Aorta (tissue), 5 donors: Measurements from ENCODE around the gene SPECC1. TPM values are rescaled to one million over a fixed set of nuclear protein-coding genes. Genes with fewer than 3 reads are reported as not detected.
A peak's percentile ranks its signal among the peaks of the same experiment; 100 is the strongest.

ENCODE experiments used
- ATAC-seq: fragments of 200-7000 bp; cut with Tn5 transposase; one replicate; pipeline ENCODE4 v1.9.1; 2022; ENCODE audit warnings: moderate library complexity; ENCODE audit not compliant: low FRiP score
- DNase-seq, 2 donors: peaks; one replicate each; pipeline ENCODE4 v3.0.0-alpha.2; 2020
- H3K27ac ChIP-seq, 2 donors: one replicate each; pipeline ENCODE4 v1.5.1; 2013; ENCODE audit warnings: low read length in 2 of 2, mild to moderate bottlenecking in 2 of 2, moderate library complexity in 2 of 2, control low read depth in 1 of 2, inconsistent platforms in 1 of 2, low read depth in 1 of 2
- H3K27me3 ChIP-seq, 2 donors: one replicate each; pipeline ENCODE4 v1.6.1; 2013; ENCODE audit warnings: control low read depth in 1 of 2, low read length in 1 of 2, mild to moderate bottlenecking in 1 of 2, moderate library complexity in 1 of 2; ENCODE audit not compliant: insufficient read depth in 2 of 2, control insufficient read depth in 1 of 2
- H3K36me3 ChIP-seq, 2 donors: one replicate each; pipeline ENCODE4 v1.6.1; 2013; ENCODE audit warnings: control low read depth in 1 of 2, low read length in 1 of 2, mild to moderate bottlenecking in 1 of 2; ENCODE audit not compliant: insufficient read depth in 2 of 2, control insufficient read depth in 1 of 2
- H3K4me1 ChIP-seq, 2 donors: one replicate each; pipeline ENCODE4 v1.6.1; 2013; ENCODE audit warnings: low read length in 2 of 2, control low read depth in 1 of 2, mild to moderate bottlenecking in 1 of 2, moderate library complexity in 1 of 2; ENCODE audit not compliant: insufficient read depth in 2 of 2, control insufficient read depth in 1 of 2
- H3K4me3 ChIP-seq, 2 donors: one replicate each; pipeline ENCODE4 v1.5.1; 2013; ENCODE audit warnings: low read length in 2 of 2, control low read depth in 1 of 2, mild to moderate bottlenecking in 1 of 2
- H3K9me3 ChIP-seq: one replicate; pipeline ENCODE4 v1.6.1; 2013; ENCODE audit warnings: mild to moderate bottlenecking, low read length; ENCODE audit not compliant: control insufficient read depth
- WGBS, 2 donors: extraction: QIAGEN DNeasy Blood & Tissue Kit; methylation state at CpG; one replicate each; pipeline ENCODE4 v1.1.7; 2013; 5-methylcytosine and 5-hydroxymethylcytosine counted together
- intact Hi-C, 2 donors: fragments of 100-400 bp; cut with DNase I; formaldehyde crosslinking; loops; one replicate each; pipeline versions ENCODE4 v1.14.2 to v1.15.0; 2022
- polyA plus RNA-seq, 2 donors: library from polyadenylated mRNA; stranded (reverse); fragments of 200-250 nt; gene quantifications; one replicate each; pipeline ENCODE4 v1.2.3, GENCODE V29; 2013
- total RNA-seq, 2 donors: library from RNA; stranded (reverse); fragmentation: NEBNext Ultra II Directional; extraction: Animal tissue kit (Norgen Biotek cat#: 25700); gene quantifications; one replicate each; pipeline ENCODE4 v1.2.1, GENCODE V29; 2021
- donor health status: healthy with polysubstance abuse.
- donor health status: Bipolar disorder and iron deficiency.
- donor health status: DM: no; HTN: no; CAD: no.
- donor health status: DM: no; HTN: no; CAD: no.
- donor health status: DM: yes; HTN: yes; CAD: no.

The SPECC1 gene
- total and polyA plus RNA-seq, 4 donors, result 37.4 to 68.8 (median 50.3) TPM

DNA sequence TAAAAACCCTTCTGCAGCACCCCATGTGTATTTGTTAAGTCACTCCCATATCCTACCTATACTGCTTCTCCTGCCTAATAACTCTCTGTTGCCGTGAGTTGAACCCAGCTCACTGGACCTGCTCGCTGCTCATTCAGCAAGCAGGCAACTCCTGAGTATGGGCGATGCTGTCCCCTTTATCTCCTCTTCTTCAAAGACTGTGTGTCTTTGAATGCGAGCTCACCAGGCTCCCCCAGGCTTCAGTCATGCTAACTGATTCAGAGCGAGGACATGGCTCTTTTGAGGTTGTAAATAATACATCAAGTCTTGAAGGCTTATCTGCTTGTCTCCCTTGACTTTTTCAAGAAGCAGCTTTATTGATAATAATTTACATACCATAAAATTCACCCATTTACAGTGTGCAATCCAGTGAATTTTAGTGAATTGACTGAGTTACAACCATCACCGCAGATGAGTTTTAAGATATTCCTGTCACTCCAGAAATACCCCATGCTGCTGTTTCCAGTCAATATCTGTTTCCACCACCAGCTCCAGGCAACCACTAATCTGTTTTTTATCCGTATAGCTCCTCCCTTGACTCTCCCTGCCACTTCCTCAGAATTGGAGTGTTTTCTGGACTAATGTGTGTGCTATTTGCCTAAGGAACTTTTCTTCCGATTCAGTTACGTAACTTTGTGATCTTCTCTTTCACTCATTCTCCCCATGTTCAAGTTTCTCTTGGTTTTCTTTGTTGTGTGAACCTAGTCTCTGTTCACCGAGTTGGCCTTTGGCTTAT, 132.2 kb downstream of the SPECC1 start:
- WGBS, 2 donors, result 77 to 78% methylated on average over 10 of the region's 10 CpGs
- ATAC-seq, result no peak
- no peaks in the 10 kb centered on the region for H3K4me1 ChIP-seq
- intact Hi-C loops, result no loop called here
- H3K27me3 ChIP-seq, result no peaks in the 10 kb centered on the region
- H3K9me3 ChIP-seq, result no peaks in the 10 kb centered on the region
- H3K4me3 ChIP-seq, result no peak overlapping the region
- DNase-seq, result no peak
- H3K36me3 ChIP-seq, result no peaks in the 10 kb centered on the region
- no peak overlapping the region for H3K27ac ChIP-seq

DNA sequence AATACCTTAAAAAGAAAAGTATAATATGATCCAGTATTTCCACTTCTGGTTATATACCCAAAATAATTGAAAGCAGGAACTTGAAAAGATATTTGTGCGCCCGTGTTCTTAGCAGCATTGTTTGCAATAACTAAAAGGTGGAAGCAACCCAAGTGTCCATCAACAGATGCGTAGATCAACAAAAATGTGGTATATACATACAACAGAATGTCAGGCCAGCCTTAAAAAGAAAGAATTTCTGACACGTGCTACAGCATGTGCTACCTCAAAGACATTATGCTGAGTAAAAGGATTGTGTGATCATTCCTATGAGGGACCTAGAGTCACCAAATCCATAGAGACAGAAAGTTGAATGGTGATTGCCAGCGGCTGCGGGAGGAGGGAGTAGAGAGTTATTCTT, 133.1 kb downstream of the SPECC1 start:
- DNase-seq (no peak), ATAC-seq (no peak)
- Histone ChIP-seq H3K36me3 (no peaks in the 10 kb centered on the region), H3K4me3 (no peak overlapping the region), H3K27me3 (no peaks in the 10 kb centered on the region), H3K27ac (no peak overlapping the region), H3K9me3 (no peaks in the 10 kb centered on the region), H3K4me1 (no peaks in the 10 kb centered on the region)
- WGBS, 2 donors, result 83 to 87% methylated on average over 6 of the region's 6 CpGs
- intact Hi-C loops, result no loop called here

GRCh38 chr17:20143740-20144139, 134.6 kb downstream of the SPECC1 start:
- no peak for ATAC-seq
- no peaks in the 10 kb centered on the region for H3K27me3 ChIP-seq
- no peaks in the 10 kb centered on the region for H3K4me1 ChIP-seq
- no peak overlapping the region for H3K27ac ChIP-seq
- H3K36me3 ChIP-seq, result no peaks in the 10 kb centered on the region
- intact Hi-C loops, result no loop called here
- WGBS, 2 donors, result 95 to 97% methylated on average over 8 of the region's 8 CpGs
- DNase-seq, result no peak
- H3K4me3 ChIP-seq, result no peak overlapping the region
- no peaks in the 10 kb centered on the region for H3K9me3 ChIP-seq

DNA sequence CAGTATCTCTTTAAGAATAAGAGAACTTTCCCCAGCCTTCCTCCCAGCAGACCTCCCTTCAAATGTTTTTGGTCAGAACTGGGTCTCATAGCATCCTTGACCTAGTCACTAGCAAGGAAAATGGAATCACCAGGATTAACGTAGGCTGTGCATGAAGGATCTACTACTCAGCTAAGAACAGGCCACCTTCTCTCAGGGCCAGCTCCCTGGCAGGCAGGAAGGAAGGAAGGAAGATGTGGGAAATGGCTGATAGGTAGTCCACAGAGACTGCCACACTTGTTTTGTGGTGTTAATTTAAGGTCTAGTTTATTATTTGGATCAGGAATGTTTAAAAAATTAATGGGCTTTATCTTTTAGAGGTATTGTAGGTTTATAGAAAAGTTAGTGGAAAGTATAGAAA, 136.4 kb downstream of the SPECC1 start:
- Histone ChIP-seq H3K4me3 (no peak overlapping the region), H3K27ac (no peak overlapping the region), H3K9me3 (no peaks in the 10 kb centered on the region), H3K27me3 (no peaks in the 10 kb centered on the region), H3K4me1 (no peaks in the 10 kb centered on the region), H3K36me3 (no peaks in the 10 kb centered on the region)
- DNase-seq (no peak), ATAC-seq (no peak)
- intact Hi-C loops, result no loop called here
- 97 to 100% methylated on average over 1 of the region's 1 CpG for WGBS, 2 donors

DNA sequence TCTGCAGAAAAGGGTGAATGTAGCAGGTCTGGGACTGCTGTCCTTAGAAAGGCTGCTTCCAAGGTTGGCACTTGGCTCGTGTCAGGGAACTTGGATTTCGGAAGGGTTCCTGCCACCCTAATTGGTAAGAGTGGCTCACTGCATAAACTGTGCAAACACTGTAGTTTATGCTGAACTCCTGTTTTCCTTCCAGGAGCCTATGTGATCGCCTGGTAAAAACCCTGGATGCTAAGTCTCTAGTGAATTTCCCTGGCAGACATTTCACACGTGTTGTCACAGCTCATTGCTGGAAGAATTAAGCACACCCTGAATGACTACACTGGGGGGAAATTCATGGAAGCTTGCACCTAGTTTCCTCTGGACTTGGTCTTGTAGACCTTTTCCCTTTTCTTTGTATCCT, 140.1 kb downstream of the SPECC1 start:
- Histone ChIP-seq H3K27ac (peak overlapping the region in 1 of 2 donors; percentile 41), H3K27me3 (no peaks in the 10 kb centered on the region), H3K4me1 (no peaks in the 10 kb centered on the region), H3K9me3 (no peaks in the 10 kb centered on the region), H3K36me3 (no peaks in the 10 kb centered on the region), H3K4me3 (no peak overlapping the region)
- WGBS, 2 donors, result 11 to 13% methylated on average over 4 of the region's 4 CpGs
- ATAC-seq (peak; percentile 26), DNase-seq (no peak)
- intact Hi-C loops, result no loop called here

GRCh38 chr17:20151174-20151573, 142.0 kb downstream of the SPECC1 start:
- H3K27me3 ChIP-seq, result no peaks in the 10 kb centered on the region
- H3K4me3 ChIP-seq, result no peak overlapping the region
- no peak overlapping the region for H3K27ac ChIP-seq
- intact Hi-C loops, result no loop called here
- DNase-seq (no peak), ATAC-seq (no peak)
- no peaks in the 10 kb centered on the region for H3K36me3 ChIP-seq
- WGBS, 2 donors, result 95 to 98% methylated on average over 5 of the region's 5 CpGs
- H3K4me1 ChIP-seq, result no peaks in the 10 kb centered on the region
- no peaks in the 10 kb centered on the region for H3K9me3 ChIP-seq

- Histone ChIP-seq H3K4me1 (peaks cover 4% of the 10 kb centered on the region in 2 donors), H3K36me3 (no peaks in the 10 kb centered on the region), H3K27ac (no peak overlapping the region), H3K9me3 (no peaks in the 10 kb centered on the region), H3K27me3 (no peaks in the 10 kb centered on the region), H3K4me3 (no peak overlapping the region)
- WGBS, 2 donors, result 96% methylated on average over 2 of the region's 2 CpGs
- ATAC-seq (no peak), DNase-seq (no peak)
- intact Hi-C loops, result no loop called here
These were observed 144.1 kb downstream of the SPECC1 start for GRCh38 chr17:20153231-20153630.

- no peak overlapping the region for H3K4me3 ChIP-seq
- H3K27ac ChIP-seq, result no peak overlapping the region
- no peak for DNase-seq
- H3K27me3 ChIP-seq, result no peaks in the 10 kb centered on the region
- no peak for ATAC-seq
- H3K9me3 ChIP-seq, result no peaks in the 10 kb centered on the region
- H3K4me1 ChIP-seq, result peaks cover 4 to 6% of the 10 kb centered on the region in 2 donors
- WGBS, 2 donors, result 94 to 95% methylated on average over 11 of the region's 11 CpGs
- H3K36me3 ChIP-seq, result no peaks in the 10 kb centered on the region
- intact Hi-C loops, result no loop called here
These were observed 145.3 kb downstream of the SPECC1 start for GRCh38 chr17:20154286-20155000.
